ENCODE results near the gene SMG6.

DNA sequence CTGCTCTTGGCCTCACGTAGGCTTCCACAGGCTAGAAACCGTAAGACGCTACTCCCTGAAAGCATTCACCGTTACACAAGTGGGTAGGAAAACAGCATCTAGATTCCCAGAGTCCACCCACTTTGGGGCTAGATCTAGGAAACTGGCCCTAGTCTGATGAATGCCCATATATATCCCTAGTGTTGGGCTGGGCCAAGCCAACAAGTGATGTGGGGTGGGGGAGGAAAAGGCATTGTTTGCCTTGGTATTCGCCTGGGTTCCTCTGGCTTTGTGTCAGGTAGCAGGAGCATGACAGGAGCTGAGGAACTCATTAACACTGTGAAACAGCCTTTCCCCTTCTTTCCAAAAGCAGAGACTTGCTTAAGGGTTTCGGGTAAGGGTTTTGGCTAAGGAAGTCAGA is 112.4 kb downstream of the SMG6 start:
- no peak for TF ChIP-seq EZH2phosphoT487 (IDR thresholded peaks at IDR 0.05; ENCODE audit: low read depth, severe bottlenecking, unreplicated experiment)
- TF ChIP-seq, protein P1, sequence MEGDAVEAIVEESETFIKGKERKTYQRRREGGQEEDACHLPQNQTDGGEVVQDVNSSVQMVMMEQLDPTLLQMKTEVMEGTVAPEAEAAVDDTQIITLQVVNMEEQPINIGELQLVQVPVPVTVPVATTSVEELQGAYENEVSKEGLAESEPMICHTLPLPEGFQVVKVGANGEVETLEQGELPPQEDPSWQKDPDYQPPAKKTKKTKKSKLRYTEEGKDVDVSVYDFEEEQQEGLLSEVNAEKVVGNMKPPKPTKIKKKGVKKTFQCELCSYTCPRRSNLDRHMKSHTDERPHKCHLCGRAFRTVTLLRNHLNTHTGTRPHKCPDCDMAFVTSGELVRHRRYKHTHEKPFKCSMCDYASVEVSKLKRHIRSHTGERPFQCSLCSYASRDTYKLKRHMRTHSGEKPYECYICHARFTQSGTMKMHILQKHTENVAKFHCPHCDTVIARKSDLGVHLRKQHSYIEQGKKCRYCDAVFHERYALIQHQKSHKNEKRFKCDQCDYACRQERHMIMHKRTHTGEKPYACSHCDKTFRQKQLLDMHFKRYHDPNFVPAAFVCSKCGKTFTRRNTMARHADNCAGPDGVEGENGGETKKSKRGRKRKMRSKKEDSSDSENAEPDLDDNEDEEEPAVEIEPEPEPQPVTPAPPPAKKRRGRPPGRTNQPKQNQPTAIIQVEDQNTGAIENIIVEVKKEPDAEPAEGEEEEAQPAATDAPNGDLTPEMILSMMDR (IDR thresholded peaks at IDR 0.05; ENCODE audit: poor library complexity) = no peak
- TF ChIP-seq EZH2 (IDR thresholded peaks at IDR 0.05; ENCODE audit: borderline replicate concordance) = no peak

Data from hepatocyte (in vitro differentiated cells).